ENCODE measurements around the gene NMRK2.
"Not testable (repeated sequence)": the region's sequence is repeated elsewhere in the genome, so short reads cannot be mapped to it uniquely, and the experiment has no call there.

NMRK2 gene

GRCh38 chr19:3966051-3967017 lies 33.5 kb downstream of the NMRK2 start:
- no peak for DNase-seq

GRCh38 chr19:3967983-3968382 lies 35.1 kb downstream of the NMRK2 start:
- not testable (repeated sequence) for DNase-seq

GRCh38 chr19:3968556-3969434 lies 35.9 kb downstream of the NMRK2 start:
- DNase-seq = no peak

GRCh38 chr19:3969435-3970312 lies 36.8 kb downstream of the NMRK2 start:
- no peak for DNase-seq

GRCh38 chr19:3970313-3970807 lies 37.5 kb downstream of the NMRK2 start:
- DNase-seq = no peak

GRCh38 chr19:3970808-3971598 lies 38.1 kb downstream of the NMRK2 start, which contains the start of gene DAPK3:
Gene DAPK3 (minus strand): TSS chr19:3971099. CDS start chr19:3969735, 1,364 bp downstream.
- peak; percentile 94 for DNase-seq

GRCh38 chr19:3975144-3975543 lies 42.3 kb downstream of the NMRK2 start:
- no peak for DNase-seq

- DNase-seq = no peak
Observed at GRCh38 chr19:3975637-3976087, 42.8 kb downstream of the NMRK2 start.

GRCh38 chr19:3976495-3977241 lies 43.8 kb downstream of the NMRK2 start:
- no peak for DNase-seq

- DNase-seq = no peak
Observed at GRCh38 chr19:3977242-3978143, 44.6 kb downstream of the NMRK2 start.

- DNase-seq = no peak
Observed at GRCh38 chr19:3978145-3978544, 45.3 kb downstream of the NMRK2 start.

GRCh38 chr19:3979289-3979673 lies 46.4 kb downstream of the NMRK2 start:
- no peak for DNase-seq

- DNase-seq = no peak
Observed at GRCh38 chr19:3979674-3980352, 46.9 kb downstream of the NMRK2 start.

- no peak for DNase-seq
Observed at GRCh38 chr19:3980353-3981251, 47.7 kb downstream of the NMRK2 start.

- no peak for DNase-seq
Observed at GRCh38 chr19:3981373-3981735, 48.5 kb downstream of the NMRK2 start.

- DNase-seq = no peak
Observed at GRCh38 chr19:3981736-3982681, 49.1 kb downstream of the NMRK2 start.
